GM23338 (cell line): Measurements from ENCODE around the gene BMPR1B. TPM values are rescaled to one million over a fixed set of nuclear protein-coding genes. Genes with fewer than 3 reads are reported as not detected.

ENCODE experiments used
- ATAC-seq: fragments of 200-7000 bp; cut with Tn5 transposase; 3 replicates; pipeline ENCODE4 v1.9.1; 2020
- DNase-seq: peaks from one replicate; pipeline ENCODE4 v3.0.0-alpha.2; 2015; ENCODE audit warnings: low spot score
- H2AFZ ChIP-seq: fragments of 200-600 bp; sonication (generic); 2 replicates; pipeline ENCODE4 v1.8.0; 2016; ENCODE audit warnings: antibody characterized with exemption, mild to moderate bottlenecking, moderate library complexity
- H3F3A ChIP-seq: fragments of 200-600 bp; sonication (generic); replicated peaks from 2 replicates; pipeline ENCODE4 v1.8.0; 2017; ENCODE audit warnings: antibody characterized with exemption, mixed run types, low read depth
- H3K27ac ChIP-seq: fragments of 200-600 bp; sonication (generic); 2 replicates; pipeline ENCODE4 v1.6.1; 2016; ENCODE audit warnings: low read depth
- H3K27me3 ChIP-seq: fragments of 200-600 bp; sonication (generic); 2 replicates; pipeline ENCODE4 v1.8.0; 2016; ENCODE audit warnings: mild to moderate bottlenecking, mixed run types, moderate library complexity; ENCODE audit not compliant: insufficient read depth
- H3K36me3 ChIP-seq: fragments of 200-600 bp; sonication (generic); 2 replicates; pipeline ENCODE4 v1.8.0; 2016; ENCODE audit warnings: mild to moderate bottlenecking; ENCODE audit not compliant: insufficient read depth
- H3K4me1 ChIP-seq: fragments of 200-600 bp; sonication (generic); 2 replicates; pipeline ENCODE4 v1.8.0; 2016; ENCODE audit warnings: mild to moderate bottlenecking, moderate library complexity; ENCODE audit not compliant: insufficient read depth
- H3K4me2 ChIP-seq: fragments of 200-600 bp; sonication (generic); 2 replicates; pipeline ENCODE4 v1.7.1; 2017; ENCODE audit warnings: mixed run types
- H3K4me3 ChIP-seq: fragments of 200-600 bp; sonication (generic); 2 replicates; pipeline ENCODE4 v1.6.1; 2016; ENCODE audit warnings: mixed run types
- H3K79me2 ChIP-seq: fragments of 200-600 bp; sonication (generic); replicated peaks from 2 replicates; pipeline ENCODE4 v1.8.0; 2017; ENCODE audit warnings: mild to moderate bottlenecking; ENCODE audit not compliant: insufficient read depth
- H3K9me2 ChIP-seq: fragments of 200-600 bp; sonication (generic); 2 replicates; pipeline ENCODE4 v1.8.0; 2017; ENCODE audit not compliant: insufficient read depth
- H4K20me1 ChIP-seq: fragments of 200-600 bp; sonication (generic); replicated peaks from 2 replicates; pipeline ENCODE4 v1.8.0; 2017; ENCODE audit warnings: mild to moderate bottlenecking; ENCODE audit not compliant: insufficient read depth
- H3K27ac Mint-ChIP-seq: 2 replicates; pipeline ENCODE4 v1.8.0; 2020; ENCODE audit warnings: inconsistent platforms, mild to moderate bottlenecking, moderate library complexity, mixed read lengths
- H3K27me3 Mint-ChIP-seq: 3 replicates; pipeline ENCODE4 v1.8.0; 2022; ENCODE audit warnings: low read depth, mild to moderate bottlenecking, moderate library complexity, mixed read lengths, inconsistent platforms; ENCODE audit not compliant: insufficient read depth, poor library complexity
- H3K36me3 Mint-ChIP-seq: 3 replicates; pipeline ENCODE4 v1.8.0; 2021; ENCODE audit warnings: low read depth, mild to moderate bottlenecking, inconsistent platforms, moderate library complexity, mixed read lengths
- H3K4me1 Mint-ChIP-seq: 3 replicates; pipeline ENCODE4 v1.8.0; 2020; ENCODE audit warnings: mild to moderate bottlenecking, inconsistent platforms, mixed read lengths
- H3K4me3 Mint-ChIP-seq: 3 replicates; pipeline ENCODE4 v1.8.0; 2021; ENCODE audit warnings: moderate library complexity, mild to moderate bottlenecking, inconsistent platforms, mixed read lengths
- H3K9me3 Mint-ChIP-seq: 3 replicates; pipeline ENCODE4 v1.8.0; 2020; ENCODE audit warnings: moderate library complexity, mild to moderate bottlenecking, inconsistent platforms, mixed read lengths
- CREB1 ChIP-seq: fragments of 250-450 bp; sonication (Bioruptor Pico); IDR thresholded peaks from 2 replicates; pipeline ENCODE4 v1.5.0; 2020; ENCODE audit warnings: low read depth, mild to moderate bottlenecking, moderate library complexity
- CTCF ChIP-seq, 2 experiments: fragments of 200-600 bp in 1 of 2; sonication (generic) in 1 of 2; conservative IDR thresholded peaks; 2 replicates each; pipeline versions ENCODE4 v1.5.1 to v1.6.1; 2016 to 2017; ENCODE audit warnings: antibody characterized with exemption in 2 of 2, low read depth in 2 of 2, mild to moderate bottlenecking in 2 of 2, moderate library complexity in 1 of 2
- EZH2 ChIP-seq: fragments of 200-600 bp; sonication (generic); IDR thresholded peaks from one replicate; pipeline ENCODE4 v1.8.0; 2017; ENCODE audit warnings: antibody characterized with exemption, mild to moderate bottlenecking, low read depth; ENCODE audit not compliant: unreplicated experiment
- EZH2phosphoT487 ChIP-seq: fragments of 200-600 bp; sonication (generic); IDR thresholded peaks from one replicate; pipeline ENCODE4 v1.8.1; 2018; ENCODE audit warnings: antibody characterized with exemption; ENCODE audit not compliant: unreplicated experiment
- JUNB ChIP-seq: IDR thresholded peaks from one replicate; pipeline ENCODE4 v1.6.1; 2016; ENCODE audit warnings: antibody characterized with exemption; ENCODE audit not compliant: unreplicated experiment
- NANOG ChIP-seq: IDR thresholded peaks from 2 replicates; pipeline ENCODE4 v1.6.1; 2016; ENCODE audit warnings: antibody characterized with exemption, borderline replicate concordance
- POLR2AphosphoS5 ChIP-seq: IDR thresholded peaks from 2 replicates; pipeline ENCODE4 v1.6.1; 2016; ENCODE audit warnings: antibody characterized with exemption, low read depth
- STAT1 ChIP-seq: IDR thresholded peaks from one replicate; pipeline ENCODE4 v1.6.1; 2016; ENCODE audit warnings: antibody characterized with exemption; ENCODE audit not compliant: unreplicated experiment
- ZNF114 ChIP-seq: fragments of 250-450 bp; sonication (Bioruptor Pico); IDR thresholded peaks from 2 replicates; pipeline ENCODE4 v1.5.0; 2020; ENCODE audit warnings: mild to moderate bottlenecking, moderate library complexity
- ZNF331 ChIP-seq: fragments of 250-450 bp; sonication (Bioruptor Pico); IDR thresholded peaks from 2 replicates; pipeline ENCODE4 v1.5.0; 2020; ENCODE audit warnings: low read depth, mild to moderate bottlenecking, moderate library complexity
- polyA plus RNA-seq: library from polyadenylated mRNA; unstranded; fragments of >200 nt; fragmentation: Nextera tagmentation; extraction: Ambion mirVana; gene quantifications from 2 replicates; pipeline ENCODE4 v1.2.1, GENCODE V29; 2016
- total RNA-seq: library from RNA; depleted of rRNA; stranded (reverse); fragments of >200 nt; shearing (Covaris generic); gene quantifications from 2 replicates; pipeline ENCODE4 v1.2.3, GENCODE V29; 2014
- TF ChIP-seq, protein P1 (sequence below): IDR thresholded peaks from one replicate; pipeline ENCODE4 v1.6.1; 2018; ENCODE audit warnings: antibody characterized with exemption; ENCODE audit not compliant: unreplicated experiment
- TF ChIP-seq, protein P2 (sequence below): IDR thresholded peaks from 2 replicates; pipeline ENCODE4 v1.6.1; 2016; ENCODE audit warnings: antibody characterized with exemption
- TF ChIP-seq, protein P3 (sequence below): fragments of 250-450 bp; sonication (Bioruptor Pico); IDR thresholded peaks from 2 replicates; pipeline ENCODE4 v1.5.0; 2020; ENCODE audit warnings: mild to moderate bottlenecking, moderate library complexity

Gene BMPR1B
- total and polyA plus RNA-seq, 2 experiments from 2014 or later, result 0.48 to 1.0 TPM

DNA sequence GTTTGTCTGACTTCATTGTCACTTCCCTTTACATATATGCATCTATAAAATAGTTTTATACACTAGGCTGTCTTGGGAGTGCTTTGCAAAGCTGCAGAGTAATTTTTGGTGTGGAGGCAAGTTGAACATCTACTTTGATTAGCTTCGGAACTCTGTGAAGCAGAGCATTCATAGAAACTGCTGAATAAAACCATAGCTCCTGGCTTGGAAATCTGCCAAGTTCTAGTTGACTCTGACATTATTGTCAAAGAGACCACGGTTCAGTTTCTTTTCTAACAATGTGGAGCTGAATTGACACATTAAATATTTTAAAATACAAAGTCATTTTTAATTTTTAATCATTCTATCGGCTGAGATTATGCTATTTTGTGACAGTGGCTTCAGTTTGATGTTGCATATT is 335.0 kb downstream of the BMPR1B start:
- Histone ChIP-seq H3K4me2 (no peak overlapping the region), H2AFZ (no peak overlapping the region), H3K4me3 (no peak overlapping the region), H3K79me2 (no peaks in the 10 kb centered on the region), H3F3A (no peaks in the 10 kb centered on the region), H3K36me3 (no peaks in the 10 kb centered on the region), H3K4me1 (no peaks in the 10 kb centered on the region), H3K27ac (no peak overlapping the region), H4K20me1 (no peaks in the 10 kb centered on the region), H3K27me3 (no peaks in the 10 kb centered on the region), H3K9me2 (no peaks in the 10 kb centered on the region)
- H3K4me3 Mint-ChIP-seq, result no peak overlapping the region
- H3K27me3 Mint-ChIP-seq, result no peaks in the 10 kb centered on the region
- no peaks in the 10 kb centered on the region for H3K4me1 Mint-ChIP-seq
- no peak for DNase-seq
- no peaks in the 10 kb centered on the region for H3K9me3 Mint-ChIP-seq
- TF ChIP-seq CREB1 (CRISPR knock-in tag) (no peak), CTCF (conservative IDR thresholded peaks at IDR 0.05; ENCODE audit: low read depth in 2 of 2) (no peak), ZNF331 (CRISPR knock-in tag) (no peak), EZH2 (no peak), ZNF114 (no peak), POLR2AphosphoS5 (no peak), STAT1 (no peak), NANOG (no peak), EZH2phosphoT487 (no peak), JUNB (no peak)
- TF ChIP-seq, protein P1, sequence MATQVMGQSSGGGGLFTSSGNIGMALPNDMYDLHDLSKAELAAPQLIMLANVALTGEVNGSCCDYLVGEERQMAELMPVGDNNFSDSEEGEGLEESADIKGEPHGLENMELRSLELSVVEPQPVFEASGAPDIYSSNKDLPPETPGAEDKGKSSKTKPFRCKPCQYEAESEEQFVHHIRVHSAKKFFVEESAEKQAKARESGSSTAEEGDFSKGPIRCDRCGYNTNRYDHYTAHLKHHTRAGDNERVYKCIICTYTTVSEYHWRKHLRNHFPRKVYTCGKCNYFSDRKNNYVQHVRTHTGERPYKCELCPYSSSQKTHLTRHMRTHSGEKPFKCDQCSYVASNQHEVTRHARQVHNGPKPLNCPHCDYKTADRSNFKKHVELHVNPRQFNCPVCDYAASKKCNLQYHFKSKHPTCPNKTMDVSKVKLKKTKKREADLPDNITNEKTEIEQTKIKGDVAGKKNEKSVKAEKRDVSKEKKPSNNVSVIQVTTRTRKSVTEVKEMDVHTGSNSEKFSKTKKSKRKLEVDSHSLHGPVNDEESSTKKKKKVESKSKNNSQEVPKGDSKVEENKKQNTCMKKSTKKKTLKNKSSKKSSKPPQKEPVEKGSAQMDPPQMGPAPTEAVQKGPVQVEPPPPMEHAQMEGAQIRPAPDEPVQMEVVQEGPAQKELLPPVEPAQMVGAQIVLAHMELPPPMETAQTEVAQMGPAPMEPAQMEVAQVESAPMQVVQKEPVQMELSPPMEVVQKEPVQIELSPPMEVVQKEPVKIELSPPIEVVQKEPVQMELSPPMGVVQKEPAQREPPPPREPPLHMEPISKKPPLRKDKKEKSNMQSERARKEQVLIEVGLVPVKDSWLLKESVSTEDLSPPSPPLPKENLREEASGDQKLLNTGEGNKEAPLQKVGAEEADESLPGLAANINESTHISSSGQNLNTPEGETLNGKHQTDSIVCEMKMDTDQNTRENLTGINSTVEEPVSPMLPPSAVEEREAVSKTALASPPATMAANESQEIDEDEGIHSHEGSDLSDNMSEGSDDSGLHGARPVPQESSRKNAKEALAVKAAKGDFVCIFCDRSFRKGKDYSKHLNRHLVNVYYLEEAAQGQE, result no peak
- TF ChIP-seq, protein P2, sequence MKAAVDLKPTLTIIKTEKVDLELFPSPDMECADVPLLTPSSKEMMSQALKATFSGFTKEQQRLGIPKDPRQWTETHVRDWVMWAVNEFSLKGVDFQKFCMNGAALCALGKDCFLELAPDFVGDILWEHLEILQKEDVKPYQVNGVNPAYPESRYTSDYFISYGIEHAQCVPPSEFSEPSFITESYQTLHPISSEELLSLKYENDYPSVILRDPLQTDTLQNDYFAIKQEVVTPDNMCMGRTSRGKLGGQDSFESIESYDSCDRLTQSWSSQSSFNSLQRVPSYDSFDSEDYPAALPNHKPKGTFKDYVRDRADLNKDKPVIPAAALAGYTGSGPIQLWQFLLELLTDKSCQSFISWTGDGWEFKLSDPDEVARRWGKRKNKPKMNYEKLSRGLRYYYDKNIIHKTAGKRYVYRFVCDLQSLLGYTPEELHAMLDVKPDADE, result no peak
- TF ChIP-seq, protein P3, sequence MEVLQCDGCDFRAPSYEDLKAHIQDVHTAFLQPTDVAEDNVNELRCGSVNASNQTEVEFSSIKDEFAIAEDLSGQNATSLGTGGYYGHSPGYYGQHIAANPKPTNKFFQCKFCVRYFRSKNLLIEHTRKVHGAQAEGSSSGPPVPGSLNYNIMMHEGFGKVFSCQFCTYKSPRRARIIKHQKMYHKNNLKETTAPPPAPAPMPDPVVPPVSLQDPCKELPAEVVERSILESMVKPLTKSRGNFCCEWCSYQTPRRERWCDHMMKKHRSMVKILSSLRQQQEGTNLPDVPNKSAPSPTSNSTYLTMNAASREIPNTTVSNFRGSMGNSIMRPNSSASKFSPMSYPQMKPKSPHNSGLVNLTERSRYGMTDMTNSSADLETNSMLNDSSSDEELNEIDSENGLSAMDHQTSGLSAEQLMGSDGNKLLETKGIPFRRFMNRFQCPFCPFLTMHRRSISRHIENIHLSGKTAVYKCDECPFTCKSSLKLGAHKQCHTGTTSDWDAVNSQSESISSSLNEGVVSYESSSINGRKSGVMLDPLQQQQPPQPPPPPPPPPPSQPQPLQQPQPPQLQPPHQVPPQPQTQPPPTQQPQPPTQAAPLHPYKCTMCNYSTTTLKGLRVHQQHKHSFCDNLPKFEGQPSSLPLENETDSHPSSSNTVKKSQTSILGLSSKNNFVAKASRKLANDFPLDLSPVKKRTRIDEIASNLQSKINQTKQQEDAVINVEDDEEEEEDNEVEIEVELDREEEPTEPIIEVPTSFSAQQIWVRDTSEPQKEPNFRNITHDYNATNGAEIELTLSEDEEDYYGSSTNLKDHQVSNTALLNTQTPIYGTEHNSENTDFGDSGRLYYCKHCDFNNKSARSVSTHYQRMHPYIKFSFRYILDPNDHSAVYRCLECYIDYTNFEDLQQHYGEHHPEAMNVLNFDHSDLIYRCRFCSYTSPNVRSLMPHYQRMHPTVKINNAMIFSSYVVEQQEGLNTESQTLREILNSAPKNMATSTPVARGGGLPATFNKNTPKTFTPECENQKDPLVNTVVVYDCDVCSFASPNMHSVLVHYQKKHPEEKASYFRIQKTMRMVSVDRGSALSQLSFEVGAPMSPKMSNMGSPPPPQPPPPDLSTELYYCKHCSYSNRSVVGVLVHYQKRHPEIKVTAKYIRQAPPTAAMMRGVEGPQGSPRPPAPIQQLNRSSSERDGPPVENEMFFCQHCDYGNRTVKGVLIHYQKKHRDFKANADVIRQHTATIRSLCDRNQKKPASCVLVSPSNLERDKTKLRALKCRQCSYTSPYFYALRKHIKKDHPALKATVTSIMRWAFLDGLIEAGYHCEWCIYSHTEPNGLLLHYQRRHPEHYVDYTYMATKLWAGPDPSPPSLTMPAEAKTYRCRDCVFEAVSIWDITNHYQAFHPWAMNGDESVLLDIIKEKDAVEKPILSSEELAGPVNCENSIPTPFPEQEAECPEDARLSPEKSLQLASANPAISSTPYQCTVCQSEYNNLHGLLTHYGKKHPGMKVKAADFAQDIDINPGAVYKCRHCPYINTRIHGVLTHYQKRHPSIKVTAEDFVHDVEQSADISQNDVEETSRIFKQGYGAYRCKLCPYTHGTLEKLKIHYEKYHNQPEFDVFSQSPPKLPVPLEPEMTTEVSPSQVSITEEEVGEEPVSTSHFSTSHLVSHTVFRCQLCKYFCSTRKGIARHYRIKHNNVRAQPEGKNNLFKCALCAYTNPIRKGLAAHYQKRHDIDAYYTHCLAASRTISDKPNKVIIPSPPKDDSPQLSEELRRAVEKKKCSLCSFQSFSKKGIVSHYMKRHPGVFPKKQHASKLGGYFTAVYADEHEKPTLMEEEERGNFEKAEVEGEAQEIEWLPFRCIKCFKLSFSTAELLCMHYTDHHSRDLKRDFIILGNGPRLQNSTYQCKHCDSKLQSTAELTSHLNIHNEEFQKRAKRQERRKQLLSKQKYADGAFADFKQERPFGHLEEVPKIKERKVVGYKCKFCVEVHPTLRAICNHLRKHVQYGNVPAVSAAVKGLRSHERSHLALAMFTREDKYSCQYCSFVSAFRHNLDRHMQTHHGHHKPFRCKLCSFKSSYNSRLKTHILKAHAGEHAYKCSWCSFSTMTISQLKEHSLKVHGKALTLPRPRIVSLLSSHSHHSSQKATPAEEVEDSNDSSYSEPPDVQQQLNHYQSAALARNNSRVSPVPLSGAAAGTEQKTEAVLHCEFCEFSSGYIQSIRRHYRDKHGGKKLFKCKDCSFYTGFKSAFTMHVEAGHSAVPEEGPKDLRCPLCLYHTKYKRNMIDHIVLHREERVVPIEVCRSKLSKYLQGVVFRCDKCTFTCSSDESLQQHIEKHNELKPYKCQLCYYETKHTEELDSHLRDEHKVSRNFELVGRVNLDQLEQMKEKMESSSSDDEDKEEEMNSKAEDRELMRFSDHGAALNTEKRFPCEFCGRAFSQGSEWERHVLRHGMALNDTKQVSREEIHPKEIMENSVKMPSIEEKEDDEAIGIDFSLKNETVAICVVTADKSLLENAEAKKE, result no peak
- no peaks in the 10 kb centered on the region for H3K36me3 Mint-ChIP-seq
- no peak for ATAC-seq
- no peak overlapping the region for H3K27ac Mint-ChIP-seq
